GM10248 (cell line): ENCODE measurements around the gene BCAS1.

Experiments
- CTCF ChIA-PET: fragments of 300-600 bp; sonication (Branson Sonifier 250); formaldehyde crosslinking; extraction: SDS; loops from one replicate; lab custom pipeline; 2021; ENCODE audit warnings: antibody characterized with exemption; lab: Yijun Ruan, JAX
- POLR2A ChIA-PET: fragments of 350-650 bp; sonication (Branson Sonifier 250); formaldehyde crosslinking; extraction: SDS; loops from one replicate; lab custom pipeline; 2020; ENCODE audit warnings: antibody characterized with exemption; lab: Yijun Ruan, JAX
- DNase-seq: peaks from one replicate; pipeline ENCODE4 v3.0.0; 2012; ENCODE audit errors: extremely low spot score
- CTCF ChIP-seq: IDR thresholded peaks from 2 replicates; pipeline ENCODE4 v1.5.1; 2012; ENCODE audit warnings: mild to moderate bottlenecking, low read depth; ENCODE audit errors: extremely low read depth, missing control alignments, control extremely low read depth

The BCAS1 gene

GRCh38 chr20:53902968-53903651 lies 167.3 kb downstream of the BCAS1 start:
- no peak for DNase-seq
- TF ChIP-seq CTCF: no peak
- ChIA-PET CTCF (interaction anchor here (1.0 to 6.9 kb wide), 3 partner anchors 11 to 293 kb away, joined by 3 to 72 read pairs (median 4); no protein-coding TSS in a partner anchor), POLR2A (interaction anchor here (0.6 kb wide), 1 partner anchor 333 kb away, joined by 3 read pairs; no protein-coding TSS in a partner anchor)

GRCh38 chr20:53901497-53902096 lies 168.8 kb downstream of the BCAS1 start:
- no peak for TF ChIP-seq CTCF

DNA sequence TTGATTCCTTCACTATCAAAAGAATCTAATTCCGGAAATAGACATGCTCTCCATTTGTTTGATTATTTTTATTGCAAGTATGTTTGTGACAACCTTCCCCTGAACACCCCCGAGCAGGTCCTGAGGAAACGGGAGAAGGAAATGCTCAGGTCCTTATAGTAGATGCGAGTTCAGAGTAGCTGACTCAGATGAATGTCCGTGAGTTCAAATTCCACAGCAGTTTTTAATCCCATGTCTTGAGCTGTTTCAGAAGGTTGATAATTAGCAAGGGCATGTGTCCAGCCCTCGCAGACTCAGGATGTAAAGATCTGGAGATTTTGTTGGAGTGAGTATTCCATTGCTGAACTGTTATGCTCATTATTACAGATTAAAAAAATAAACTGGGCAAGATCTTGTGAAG lies 169.3 kb downstream of the BCAS1 start:
- TF ChIP-seq CTCF: no peak
- POLR2A ChIA-PET: interaction anchor here (0.9 kb wide), 1 partner anchor 30 kb away, joined by 3 read pairs; no protein-coding TSS in a partner anchor
- no peak for DNase-seq
- CTCF ChIA-PET: interaction anchor here (0.9 to 6.9 kb wide), 12 partner anchors 9 to 307 kb away, joined by 3 to 72 read pairs (median 4); partner anchors contain the start of gene ZNF217

More at GRCh38 chr20:53901497-53902096, 168.8 kb downstream of the BCAS1 start:
- POLR2A ChIA-PET: no interaction called here
- no peak for DNase-seq
- CTCF ChIA-PET: interaction anchor here (1.4 to 6.9 kb wide), 7 partner anchors 10 to 121 kb away, joined by 3 to 72 read pairs (median 6); no protein-coding TSS in a partner anchor

- ChIA-PET POLR2A (interaction anchor here (0.9 to 1.4 kb wide), 2 partner anchors 8 to 30 kb away, joined by 3 to 4 read pairs; no protein-coding TSS in a partner anchor), CTCF (interaction anchor here (0.9 to 6.9 kb wide), 12 partner anchors 9 to 307 kb away, joined by 3 to 72 read pairs (median 5); partner anchors contain the start of gene ZNF217)
- DNase-seq: no peak
- TF ChIP-seq CTCF: no peak
Observed at GRCh38 chr20:53900380-53900999, 169.9 kb downstream of the BCAS1 start.

- TF ChIP-seq CTCF: no peak
- ChIA-PET CTCF (interaction anchor here (1.0 to 6.9 kb wide), 13 partner anchors 8 to 320 kb away, joined by 3 to 72 read pairs (median 5); partner anchors contain the start of gene ZNF217), POLR2A (interaction anchor here (1.2 to 1.4 kb wide), 3 partner anchors 9 to 18 kb away, joined by 3 to 11 read pairs (median 4); no protein-coding TSS in a partner anchor)
- peak; percentile 50 for DNase-seq
Observed at GRCh38 chr20:53899351-53900167, 170.8 kb downstream of the BCAS1 start.
